HepG2 (cell line): ENCODE results near the gene GAL3ST3. TPM values are rescaled to one million over a fixed set of nuclear protein-coding genes. Genes with fewer than 3 reads are reported as not detected.

ENCODE experiments used
- ATAC-seq: fragments of 200-7000 bp; cut with Tn5 transposase; 3 replicates; pipeline ENCODE4 v1.9.1; 2020; ENCODE audit warnings: mild to moderate bottlenecking, moderate library complexity
- BruUV-seq: library from RNA; stranded (reverse); fragments of 400-500 nt; replicated peaks from 2 replicates; lab custom pipeline; 2021; lab: Mats Ljungman, UMichigan
- CTCF ChIA-PET: fragments of 300-600 bp; formaldehyde crosslinking; extraction: SDS; loops from one replicate; lab custom pipeline; 2021; ENCODE audit warnings: low total read pairs, inconsistent platforms, low intra/inter-chr PET ratio; lab: Yijun Ruan, JAX
- POLR2A ChIA-PET: fragments of 350-600 bp; sonication (Branson Sonifier 250); formaldehyde crosslinking; loops from one replicate; lab custom pipeline; 2020; ENCODE audit warnings: antibody characterized with exemption, inconsistent platforms; lab: Yijun Ruan, JAX
- DNase-seq: peaks from one replicate; pipeline ENCODE4 v3.0.0-alpha.2; 2015; ENCODE audit warnings: low spot score
- FAIRE-seq: peaks from 3 replicates; lab custom pipeline; 2011; peaks lifted over from hg19 to GRCh38; lab: Jason Lieb, UNC
- H2AFZ ChIP-seq: one replicate; pipeline ENCODE4 v1.6.1; 2011; ENCODE audit warnings: low read length, inconsistent platforms
- H3K27ac ChIP-seq: fragments of 300-600 bp; 3 replicates; pipeline ENCODE4 v1.8.0; 2011; ENCODE audit warnings: mixed run types, mild to moderate bottlenecking, mixed read lengths, low read length, inconsistent platforms; ENCODE audit not compliant: insufficient read depth; ENCODE audit errors: extremely low read length
- H3K27me3 ChIP-seq, 2 experiments: fragments of 200-600 bp in 1 of 2; 2 replicates in 1 of 2; 3 replicates in 1 of 2; pipeline versions ENCODE4 v1.6.0 to v1.8.0; 2011; ENCODE audit warnings: low read length in 2 of 2, mild to moderate bottlenecking in 2 of 2, moderate library complexity in 2 of 2, inconsistent platforms in 1 of 2; ENCODE audit not compliant: insufficient read depth in 2 of 2, control insufficient read depth in 1 of 2
- H3K36me3 ChIP-seq, 2 experiments: fragments of 200-600 bp in 1 of 2; replicated peaks in 1 of 2; 2 replicates in 1 of 2; 3 replicates in 1 of 2; pipeline versions ENCODE4 v1.5.1 to v1.8.0; 2011; ENCODE audit warnings: low read length in 2 of 2, inconsistent platforms in 1 of 2; ENCODE audit not compliant: insufficient read depth in 2 of 2, control insufficient read depth in 1 of 2
- H3K4me1 ChIP-seq: 2 replicates; pipeline ENCODE4 v1.5.1; 2012; ENCODE audit warnings: low read length, inconsistent platforms; ENCODE audit not compliant: insufficient read depth
- H3K4me2 ChIP-seq: 2 replicates; pipeline ENCODE4 v1.6.0; 2011; ENCODE audit warnings: low read depth, low read length, inconsistent platforms
- H3K4me3 ChIP-seq, 3 experiments: fragments of 200-600 bp in 1 of 3; sonication (generic), shearing (Covaris generic) in 1 of 3; replicated peaks in 1 of 3; 2 replicates each; pipeline ENCODE4 v1.5.1; 2011 to 2016; ENCODE audit warnings: low read length in 3 of 3, inconsistent platforms in 2 of 3, low read depth in 2 of 3, mild to moderate bottlenecking in 2 of 3, control low read depth in 1 of 3, mixed read lengths in 1 of 3; ENCODE audit not compliant: insufficient read depth in 1 of 3
- H3K79me2 ChIP-seq: one replicate; pipeline ENCODE4 v1.6.1; 2011; ENCODE audit warnings: low read length, inconsistent platforms; ENCODE audit not compliant: insufficient read depth
- H3K9ac ChIP-seq: 2 replicates; pipeline ENCODE4 v1.6.0; 2011; ENCODE audit warnings: mild to moderate bottlenecking, low read depth, low read length, inconsistent platforms; ENCODE audit not compliant: insufficient read depth
- H3K9me3 ChIP-seq: 2 replicates; pipeline ENCODE4 v1.5.1; 2012; ENCODE audit warnings: mild to moderate bottlenecking, low read length
- H4K20me1 ChIP-seq: 2 replicates; pipeline ENCODE4 v1.6.0; 2011; ENCODE audit warnings: inconsistent platforms, mild to moderate bottlenecking, low read length, moderate library complexity; ENCODE audit not compliant: insufficient read depth
- ATAD3A ChIP-seq: sonication (generic); formaldehyde crosslinking; IDR thresholded peaks from 2 replicates; pipeline ENCODE4 v1.4.0; 2020; ENCODE audit warnings: missing genetic modification reagents
- NFIC ChIP-seq: IDR thresholded peaks from 2 replicates; pipeline ENCODE4 v1.6.1; 2012; ENCODE audit warnings: mild to moderate bottlenecking, low read length, inconsistent platforms
- RELA ChIP-seq: sonication (generic); formaldehyde crosslinking; IDR thresholded peaks from 2 replicates; pipeline ENCODE4 v1.4.0; 2020; ENCODE audit warnings: missing genetic modification reagents
- SIN3A ChIP-seq: IDR thresholded peaks from 2 replicates; pipeline ENCODE4 v1.6.1; 2011; ENCODE audit warnings: low read depth, mild to moderate bottlenecking, control low read depth, low read length, borderline replicate concordance
- ZC3H13 ChIP-seq: sonication (generic); formaldehyde crosslinking; IDR thresholded peaks from 2 replicates; pipeline ENCODE4 v1.8.1; 2023; ENCODE audit warnings: mild to moderate bottlenecking, missing genetic modification reagents, moderate library complexity
- ZNF3 ChIP-seq: IDR thresholded peaks from 2 replicates; pipeline ENCODE4 v1.7.0; 2017; ENCODE audit warnings: inconsistent platforms
- ZNF724P ChIP-seq: sonication (generic); formaldehyde crosslinking; IDR thresholded peaks from 2 replicates; pipeline ENCODE4 v1.8.0; 2022; ENCODE audit warnings: missing genetic modification reagents, borderline replicate concordance
- WGBS: methylation state at CpG from one replicate; pipeline ENCODE4 v1.1.6; 2017; ENCODE audit warnings: low lambda C conversion rate; 5-methylcytosine and 5-hydroxymethylcytosine counted together
- in situ Hi-C: cut with HindIII; loops from 2 replicates; pipeline ENCODE4 v1.10.0; 2017; ENCODE audit warnings: low pct_unique_long_range_greater_than_20kb; ENCODE audit not compliant: extremely low pct_ligation_motif_present
- intact Hi-C: fragments of 100-400 bp; cut with micrococcal nuclease; formaldehyde crosslinking; loops from one replicate; pipeline ENCODE4 v1.10.0; 2022; ENCODE audit not compliant: unreplicated experiment
- polyA plus RNA-seq, 8 experiments: library from polyadenylated mRNA; depleted of rRNA in 3 of 8; stranded (reverse) in 7 of 8; unstranded in 1 of 8; fragments of >200 nt; fragmentation: Illumina TruSeq in 4 of 8; extraction: Trizol in 4 of 8; gene quantifications; 2 replicates each; pipeline versions ENCODE4 v1.2.1 to v1.2.3, GENCODE V29; 2011 to 2016; ENCODE audit warnings: low read depth in 4 of 8, missing spikeins in 1 of 8, mixed read lengths in 1 of 8; ENCODE audit not compliant: insufficient read depth in 1 of 8
- total RNA-seq, 5 experiments: library from RNA; depleted of rRNA; stranded (reverse); fragments of >200 nt; fragmentation: Illumina TruSeq; extraction: Trizol; gene quantifications; 2 replicates each; pipeline ENCODE4 v1.2.3, GENCODE V29; 2016; ENCODE audit warnings: low read depth in 1 of 5
- TF ChIP-seq, protein P1 (sequence below): sonication (generic); formaldehyde crosslinking; IDR thresholded peaks from 2 replicates; pipeline ENCODE4 v1.5.0; 2020; ENCODE audit warnings: mild to moderate bottlenecking, missing genetic modification reagents
- TF ChIP-seq, protein P2 (sequence below): fragments of 450-650 bp; IDR thresholded peaks from 2 replicates; pipeline ENCODE4 v1.6.1; 2017; ENCODE audit warnings: mild to moderate bottlenecking
- TF ChIP-seq, protein P3 (sequence below): sonication (generic); formaldehyde crosslinking; IDR thresholded peaks from 2 replicates; pipeline ENCODE4 v1.8.0; 2022; ENCODE audit warnings: mild to moderate bottlenecking, missing genetic modification reagents; ENCODE audit not compliant: insufficient replicate concordance

Gene GAL3ST3
- total and polyA plus RNA-seq, 2 of the 13 experiments (the other 11 are each of a cell fraction or from before 2014, with no cell fraction given) = not detected

DNA sequence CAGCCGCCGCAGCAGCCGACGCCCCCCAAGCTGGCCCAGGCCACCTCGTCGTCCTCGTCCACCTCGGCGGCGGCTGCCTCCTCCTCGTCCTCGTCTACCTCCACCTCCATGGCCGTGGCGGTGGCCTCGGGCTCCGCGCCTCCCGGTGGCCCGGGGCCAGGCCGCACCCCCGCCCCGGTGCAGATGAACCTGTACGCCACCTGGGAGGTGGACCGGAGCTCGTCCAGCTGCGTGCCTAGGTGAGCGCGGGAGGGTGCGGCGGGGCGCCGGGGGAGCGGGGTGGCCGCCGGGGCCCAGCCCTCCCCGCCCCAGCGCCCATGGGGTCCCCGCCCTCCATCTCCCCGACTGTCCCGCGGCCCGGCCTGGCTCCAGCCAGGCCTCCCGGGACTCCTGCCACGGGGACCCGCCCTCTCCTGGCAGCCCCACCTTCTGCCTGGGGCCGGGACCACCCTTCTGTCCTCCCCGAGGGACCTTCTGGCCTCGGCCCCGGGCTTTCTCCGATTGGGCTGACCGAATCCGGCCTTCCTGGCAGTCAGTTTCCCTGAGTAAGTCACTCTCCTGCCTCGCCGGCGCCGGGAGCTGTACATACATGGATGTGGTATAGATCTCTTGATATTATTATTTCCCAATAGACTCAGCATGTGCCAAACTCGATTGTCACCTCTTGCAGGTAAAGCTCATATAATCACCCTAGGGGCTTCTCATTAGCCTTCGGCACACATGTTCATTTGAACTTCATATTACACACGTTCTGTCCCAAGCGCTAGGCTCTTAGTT, 21.8 kb upstream of the GAL3ST3 start (continued):
- TF ChIP-seq SIN3A = peak; percentile 17; the same call in 1 of the 2 replicates

DNA sequence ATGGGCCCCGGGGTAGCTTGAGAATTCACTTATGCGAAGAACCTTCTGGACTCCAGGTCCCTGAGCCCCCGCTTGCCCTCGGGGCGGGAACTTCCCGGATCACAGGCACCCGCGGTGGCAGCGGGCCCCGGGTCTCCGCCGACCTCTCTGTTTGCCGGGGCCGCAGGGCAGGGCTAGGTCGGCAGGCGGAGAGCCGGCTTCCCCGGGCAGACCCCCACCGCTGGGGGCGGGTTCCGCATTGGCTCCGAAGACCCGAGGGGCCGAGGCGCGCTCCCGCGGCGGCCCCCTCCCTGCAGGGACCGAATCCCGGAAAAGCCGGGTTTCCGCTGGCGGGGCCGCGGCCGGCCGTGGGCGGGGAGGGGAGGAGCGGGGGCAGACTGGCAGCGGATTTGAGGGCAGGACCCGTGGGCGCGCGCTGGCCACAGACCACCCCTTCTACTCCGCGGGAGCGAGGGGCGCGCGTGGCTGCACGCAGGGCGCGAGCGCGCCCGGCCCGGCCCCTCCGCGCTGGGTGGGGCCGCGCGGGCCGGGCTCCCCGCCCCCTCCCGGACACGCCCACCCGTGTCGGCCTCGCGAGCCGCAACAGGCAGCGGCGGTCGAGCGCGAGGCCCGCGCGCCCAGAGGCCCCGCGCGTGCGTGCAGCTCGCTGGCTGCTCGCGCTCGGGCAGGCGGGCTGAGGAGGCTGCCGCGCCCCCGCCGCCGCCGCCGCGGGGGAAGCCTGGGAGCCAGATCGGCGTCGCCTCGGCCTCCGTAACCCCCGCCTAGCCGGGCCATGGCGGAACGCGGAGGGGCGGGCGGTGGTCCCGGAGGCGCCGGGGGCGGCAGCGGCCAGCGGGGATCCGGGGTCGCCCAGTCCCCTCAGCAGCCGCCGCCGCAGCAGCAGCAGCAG, 21.0 kb upstream of the GAL3ST3 start, which contains the start of gene PACS1:
PACS1 (plus strand) TSS at position 558 of the 889 bp plus-strand sequence; CDS start at position 773, 215 bp downstream.
- intact Hi-C loops = loop anchor here (1.0 to 5.0 kb wide), 2 partner anchors 47 to 64 kb away; no protein-coding TSS in a partner anchor
- Histone ChIP-seq H3K79me2 (peaks cover 21% of the 10 kb centered on the region), H3K27ac (peak within 1 kb of the TSS; percentile 59), H2AFZ (no peak within 1 kb of the TSS), H3K27me3 (no peaks in the 10 kb centered on the region), H4K20me1 (no peaks in the 10 kb centered on the region), H3K36me3 (peaks cover 11 to 34% of the 10 kb centered on the region in 2 experiments), H3K4me2 (peak within 1 kb of the TSS; percentile 89), H3K9ac (peak within 1 kb of the TSS; percentile 82), H3K9me3 (no peaks in the 10 kb centered on the region), H3K4me1 (peaks cover 59% of the 10 kb centered on the region), H3K4me3 (peak within 1 kb of the TSS; percentile 82 to 88 (median 86))
- CTCF ChIA-PET = no interaction called here
- in situ Hi-C loops = loop anchor here (5.0 kb wide), 1 partner anchor 62 kb away; no protein-coding TSS in a partner anchor
- WGBS = 33% methylated on average over 2 of the region's 120 CpGs
- peak; percentile 25 for DNase-seq
- POLR2A ChIA-PET = interaction anchor here (0.7 to 5.1 kb wide), 5 partner anchors 11 to 219 kb away, joined by 3 to 40 read pairs (median 3); partner anchors contain the start of genes SF3B2 and YIF1A
- peak; percentile 48 for ATAC-seq
- BruUV-seq = no TSS peak
- FAIRE-seq = no peak
- TF ChIP-seq, protein P1, sequence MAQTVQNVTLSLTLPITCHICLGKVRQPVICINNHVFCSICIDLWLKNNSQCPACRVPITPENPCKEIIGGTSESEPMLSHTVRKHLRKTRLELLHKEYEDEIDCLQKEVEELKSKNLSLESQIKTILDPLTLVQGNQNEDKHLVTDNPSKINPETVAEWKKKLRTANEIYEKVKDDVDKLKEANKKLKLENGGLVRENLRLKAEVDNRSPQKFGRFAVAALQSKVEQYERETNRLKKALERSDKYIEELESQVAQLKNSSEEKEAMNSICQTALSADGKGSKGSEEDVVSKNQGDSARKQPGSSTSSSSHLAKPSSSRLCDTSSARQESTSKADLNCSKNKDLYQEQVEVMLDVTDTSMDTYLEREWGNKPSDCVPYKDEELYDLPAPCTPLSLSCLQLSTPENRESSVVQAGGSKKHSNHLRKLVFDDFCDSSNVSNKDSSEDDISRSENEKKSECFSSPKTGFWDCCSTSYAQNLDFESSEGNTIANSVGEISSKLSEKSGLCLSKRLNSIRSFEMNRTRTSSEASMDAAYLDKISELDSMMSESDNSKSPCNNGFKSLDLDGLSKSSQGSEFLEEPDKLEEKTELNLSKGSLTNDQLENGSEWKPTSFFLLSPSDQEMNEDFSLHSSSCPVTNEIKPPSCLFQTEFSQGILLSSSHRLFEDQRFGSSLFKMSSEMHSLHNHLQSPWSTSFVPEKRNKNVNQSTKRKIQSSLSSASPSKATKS (CRISPR knock-in tag) = no peak
- TF ChIP-seq RELA (no peak), NFIC (no peak), ATAD3A (CRISPR knock-in tag) (no peak), ZC3H13 (CRISPR knock-in tag) (0 out of 2 replicates have a peak, but pooled peaks have one; percentile 46), ZNF3 (CRISPR knock-in tag) (no peak), ZNF724P (CRISPR knock-in tag) (no peak)
- TF ChIP-seq, protein P2, sequence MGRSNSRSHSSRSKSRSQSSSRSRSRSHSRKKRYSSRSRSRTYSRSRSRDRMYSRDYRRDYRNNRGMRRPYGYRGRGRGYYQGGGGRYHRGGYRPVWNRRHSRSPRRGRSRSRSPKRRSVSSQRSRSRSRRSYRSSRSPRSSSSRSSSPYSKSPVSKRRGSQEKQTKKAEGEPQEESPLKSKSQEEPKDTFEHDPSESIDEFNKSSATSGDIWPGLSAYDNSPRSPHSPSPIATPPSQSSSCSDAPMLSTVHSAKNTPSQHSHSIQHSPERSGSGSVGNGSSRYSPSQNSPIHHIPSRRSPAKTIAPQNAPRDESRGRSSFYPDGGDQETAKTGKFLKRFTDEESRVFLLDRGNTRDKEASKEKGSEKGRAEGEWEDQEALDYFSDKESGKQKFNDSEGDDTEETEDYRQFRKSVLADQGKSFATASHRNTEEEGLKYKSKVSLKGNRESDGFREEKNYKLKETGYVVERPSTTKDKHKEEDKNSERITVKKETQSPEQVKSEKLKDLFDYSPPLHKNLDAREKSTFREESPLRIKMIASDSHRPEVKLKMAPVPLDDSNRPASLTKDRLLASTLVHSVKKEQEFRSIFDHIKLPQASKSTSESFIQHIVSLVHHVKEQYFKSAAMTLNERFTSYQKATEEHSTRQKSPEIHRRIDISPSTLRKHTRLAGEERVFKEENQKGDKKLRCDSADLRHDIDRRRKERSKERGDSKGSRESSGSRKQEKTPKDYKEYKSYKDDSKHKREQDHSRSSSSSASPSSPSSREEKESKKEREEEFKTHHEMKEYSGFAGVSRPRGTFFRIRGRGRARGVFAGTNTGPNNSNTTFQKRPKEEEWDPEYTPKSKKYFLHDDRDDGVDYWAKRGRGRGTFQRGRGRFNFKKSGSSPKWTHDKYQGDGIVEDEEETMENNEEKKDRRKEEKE = no peak
- TF ChIP-seq, protein P3, sequence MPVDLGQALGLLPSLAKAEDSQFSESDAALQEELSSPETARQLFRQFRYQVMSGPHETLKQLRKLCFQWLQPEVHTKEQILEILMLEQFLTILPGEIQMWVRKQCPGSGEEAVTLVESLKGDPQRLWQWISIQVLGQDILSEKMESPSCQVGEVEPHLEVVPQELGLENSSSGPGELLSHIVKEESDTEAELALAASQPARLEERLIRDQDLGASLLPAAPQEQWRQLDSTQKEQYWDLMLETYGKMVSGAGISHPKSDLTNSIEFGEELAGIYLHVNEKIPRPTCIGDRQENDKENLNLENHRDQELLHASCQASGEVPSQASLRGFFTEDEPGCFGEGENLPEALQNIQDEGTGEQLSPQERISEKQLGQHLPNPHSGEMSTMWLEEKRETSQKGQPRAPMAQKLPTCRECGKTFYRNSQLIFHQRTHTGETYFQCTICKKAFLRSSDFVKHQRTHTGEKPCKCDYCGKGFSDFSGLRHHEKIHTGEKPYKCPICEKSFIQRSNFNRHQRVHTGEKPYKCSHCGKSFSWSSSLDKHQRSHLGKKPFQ (CRISPR knock-in tag) = no peak
